Transverse colon (tissue), 4 donors: ENCODE results near the gene INSL4. TPM values are rescaled to one million over a fixed set of nuclear protein-coding genes. Genes with fewer than 3 reads are reported as not detected.

ENCODE experiments used
- DNase-seq: peaks from one replicate; pipeline ENCODE4 v3.0.0-alpha.2; 2019
- H3K27ac ChIP-seq, 4 donors: fragments of 200-600 bp; sonication (generic); 2 replicates each; pipeline ENCODE4 v1.5.1; 2016 to 2018; ENCODE audit warnings: inconsistent platforms in 4 of 4
- H3K27me3 ChIP-seq: fragments of 200-600 bp; sonication (generic); 2 replicates; pipeline ENCODE4 v1.5.1; 2017; ENCODE audit warnings: inconsistent platforms
- H3K36me3 ChIP-seq, 4 donors: fragments of 200-600 bp; sonication (generic); 2 replicates each; pipeline ENCODE4 v1.5.1; 2017 to 2019; ENCODE audit warnings: inconsistent platforms in 4 of 4
- H3K4me1 ChIP-seq, 4 donors: fragments of 200-600 bp; sonication (generic); 2 replicates each; pipeline ENCODE4 v1.5.1; 2017 to 2020; ENCODE audit warnings: inconsistent platforms in 4 of 4
- H3K4me3 ChIP-seq, 4 donors: fragments of 200-600 bp; sonication (generic); 1 replicate in 1 of 4; 2 replicates in 3 of 4; pipeline versions ENCODE4 v1.5.1 to v1.6.1; 2017 to 2019; ENCODE audit warnings: inconsistent platforms in 4 of 4
- H3K9me3 ChIP-seq, 2 donors: fragments of 200-600 bp; sonication (generic); 2 replicates each; pipeline ENCODE4 v1.5.1; 2017 to 2019; ENCODE audit warnings: inconsistent platforms in 2 of 2
- EP300 ChIP-seq: sonication (generic); formaldehyde crosslinking; IDR thresholded peaks from one replicate; pipeline ENCODE4 v1.6.1; 2017; ENCODE audit warnings: antibody characterized with exemption, low read depth
- POLR2A ChIP-seq: fragments of 450-650 bp; IDR thresholded peaks from one replicate; pipeline ENCODE4 v1.6.1; 2016; ENCODE audit warnings: antibody characterized with exemption, mild to moderate bottlenecking, moderate library complexity
- POLR2AphosphoS5 ChIP-seq, 3 donors: sonication (generic); formaldehyde crosslinking; IDR thresholded peaks; one replicate each; pipeline ENCODE4 v1.6.1; 2016; ENCODE audit warnings: antibody characterized with exemption in 3 of 3
- WGBS, 2 donors: methylation state at CpG; one replicate each; pipeline ENCODE4 v1.1.5; 2018; ENCODE audit warnings: low coverage in 1 of 2; 5-methylcytosine and 5-hydroxymethylcytosine counted together
- in situ Hi-C, 4 donors: fragments of 200-750 bp; cut with MboI; loops; one replicate each; pipeline versions ENCODE4 v1.15.0 to v1.15.1; 2017; ENCODE audit warnings: low sequenced_read_pairs in 3 of 4, low pct_ligation_motif_present in 1 of 4, low pct_unique_long_range_greater_than_20kb in 1 of 4
- intact Hi-C: fragments of 100-400 bp; cut with DNase I; formaldehyde crosslinking; loops from one replicate; pipeline ENCODE4 v1.15.1; 2023; ENCODE audit warnings: low total_unique reads
- total RNA-seq, 4 donors: library from RNA; depleted of rRNA; stranded (reverse); fragments of >200 nt; gene quantifications; one replicate each; pipeline ENCODE4 v1.1.0, GENCODE V29; 2016
- TF ChIP-seq, protein P1 (sequence below), 5 experiments: fragments of 200-600 bp in 3 of 5; fragments of 450-650 bp in 2 of 5; sonication (generic) in 3 of 5; IDR thresholded peaks; 1 replicate in 2 of 5; 2 replicates in 3 of 5; pipeline ENCODE4 v1.5.1; 2016 to 2017; ENCODE audit warnings: antibody characterized with exemption in 5 of 5, inconsistent platforms in 3 of 5, mild to moderate bottlenecking in 2 of 5, moderate library complexity in 1 of 5

Gene INSL4
- total RNA-seq, 4 donors from 2014 or later, result not detected

DNA sequence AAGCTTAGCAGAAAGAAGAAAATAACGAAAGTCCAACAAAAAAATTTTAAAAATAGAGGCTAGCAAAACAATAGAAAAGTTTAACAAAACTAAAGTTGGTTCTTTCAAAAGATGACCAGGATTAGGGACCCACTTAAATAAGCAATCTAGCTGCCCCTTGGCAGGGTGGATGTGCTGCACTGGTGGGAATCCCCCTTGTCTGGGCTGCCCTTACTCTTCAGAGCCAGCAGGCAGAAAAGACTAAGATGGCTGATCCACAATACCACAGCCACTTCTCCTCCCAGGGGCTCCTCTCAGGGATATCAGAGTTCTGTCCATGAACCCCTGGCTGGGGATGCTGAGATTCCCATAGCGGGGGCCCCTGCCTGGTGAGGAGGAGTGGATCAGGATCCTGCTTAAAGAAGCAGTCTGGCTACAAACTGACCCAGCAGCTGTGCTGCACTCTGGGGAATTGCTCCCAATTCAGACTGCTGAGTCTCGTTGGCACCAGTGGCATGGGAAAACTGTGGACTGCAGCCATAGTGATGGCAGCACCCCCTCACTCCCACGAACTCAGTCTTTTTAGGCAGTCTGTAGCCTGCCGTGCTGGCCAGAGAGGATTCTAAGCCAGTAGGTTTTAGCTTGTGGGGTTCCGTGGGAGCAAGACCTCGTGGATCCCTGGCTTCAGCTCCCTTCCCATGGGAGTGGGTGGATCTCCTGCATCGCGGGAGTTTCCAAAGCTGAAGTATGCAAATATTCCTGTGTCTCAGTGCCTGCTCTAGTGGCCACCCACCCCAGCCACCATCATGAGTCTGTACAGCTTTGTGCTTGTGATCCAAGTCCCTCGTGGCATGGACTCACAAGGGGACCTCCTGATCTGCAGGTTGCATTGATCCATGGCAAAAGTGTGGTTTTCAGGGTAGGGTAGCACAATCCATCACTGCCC, 42.9 kb upstream of the INSL4 start:
- 68 to 83% methylated on average over 2 to 10 of the region's 10 CpGs for WGBS, 2 donors
- no peak for DNase-seq
- intact Hi-C loops, result no loop called here
- TF ChIP-seq EP300, result no peak
- no peak for TF ChIP-seq POLR2A
- no peak for TF ChIP-seq POLR2AphosphoS5 (IDR thresholded peaks at IDR 0.05)
- TF ChIP-seq, protein P1, sequence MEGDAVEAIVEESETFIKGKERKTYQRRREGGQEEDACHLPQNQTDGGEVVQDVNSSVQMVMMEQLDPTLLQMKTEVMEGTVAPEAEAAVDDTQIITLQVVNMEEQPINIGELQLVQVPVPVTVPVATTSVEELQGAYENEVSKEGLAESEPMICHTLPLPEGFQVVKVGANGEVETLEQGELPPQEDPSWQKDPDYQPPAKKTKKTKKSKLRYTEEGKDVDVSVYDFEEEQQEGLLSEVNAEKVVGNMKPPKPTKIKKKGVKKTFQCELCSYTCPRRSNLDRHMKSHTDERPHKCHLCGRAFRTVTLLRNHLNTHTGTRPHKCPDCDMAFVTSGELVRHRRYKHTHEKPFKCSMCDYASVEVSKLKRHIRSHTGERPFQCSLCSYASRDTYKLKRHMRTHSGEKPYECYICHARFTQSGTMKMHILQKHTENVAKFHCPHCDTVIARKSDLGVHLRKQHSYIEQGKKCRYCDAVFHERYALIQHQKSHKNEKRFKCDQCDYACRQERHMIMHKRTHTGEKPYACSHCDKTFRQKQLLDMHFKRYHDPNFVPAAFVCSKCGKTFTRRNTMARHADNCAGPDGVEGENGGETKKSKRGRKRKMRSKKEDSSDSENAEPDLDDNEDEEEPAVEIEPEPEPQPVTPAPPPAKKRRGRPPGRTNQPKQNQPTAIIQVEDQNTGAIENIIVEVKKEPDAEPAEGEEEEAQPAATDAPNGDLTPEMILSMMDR (IDR thresholded peaks at IDR 0.05), result no peak
- in situ Hi-C loops, result loop anchor here (10.0 to 25.0 kb wide), 7 partner anchors 99 to 426 kb away; partner anchors contain the start of gene PLGRKT (in 1 of the 4)
- Histone ChIP-seq H3K27ac (no peak overlapping the region), H3K4me3 (no peak overlapping the region), H3K4me1 (no peaks in the 10 kb centered on the region), H3K27me3 (no peaks in the 10 kb centered on the region), H3K9me3 (no peaks in the 10 kb centered on the region), H3K36me3 (no peaks in the 10 kb centered on the region)

DNA sequence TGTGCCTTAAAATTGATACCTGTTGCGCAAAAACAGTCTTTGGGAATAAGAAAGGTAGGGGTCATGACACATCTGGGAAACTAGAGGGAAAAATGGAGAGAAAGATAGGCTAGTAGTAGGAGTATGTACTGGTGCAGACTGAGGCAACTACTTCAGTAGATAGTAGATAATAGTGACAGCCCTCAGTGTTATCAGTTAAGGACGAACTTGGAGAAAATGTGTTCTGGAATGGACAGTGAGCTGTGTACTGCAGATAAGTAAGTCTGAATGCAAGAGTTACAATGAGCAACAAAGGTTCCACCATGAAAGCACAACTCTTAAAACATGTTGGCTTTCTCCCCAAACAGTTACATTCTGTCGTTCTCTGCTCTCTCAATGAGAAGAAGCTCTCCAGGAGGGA, 39.2 kb upstream of the INSL4 start:
- no peaks in the 10 kb centered on the region for H3K36me3 ChIP-seq
- H3K27me3 ChIP-seq, result no peaks in the 10 kb centered on the region
- H3K4me1 ChIP-seq, result no peaks in the 10 kb centered on the region
- DNase-seq, result no peak
- 82 to 91% methylated on average over 3 of the region's 3 CpGs for WGBS, 2 donors
- TF ChIP-seq EP300 (no peak), POLR2A (no peak), POLR2AphosphoS5 (IDR thresholded peaks at IDR 0.05) (no peak)
- TF ChIP-seq, protein P1 (IDR thresholded peaks at IDR 0.05), result no peak
- in situ Hi-C loops, result loop anchor here in 2 of 4 donors (10.0 to 25.0 kb wide), 6 partner anchors 95 to 430 kb away; partner anchors contain the start of gene PLGRKT (in 1 of the 2)
- H3K4me3 ChIP-seq, result no peak overlapping the region
- no peak overlapping the region for H3K27ac ChIP-seq
- H3K9me3 ChIP-seq, result no peaks in the 10 kb centered on the region
- intact Hi-C loops, result no loop called here

DNA sequence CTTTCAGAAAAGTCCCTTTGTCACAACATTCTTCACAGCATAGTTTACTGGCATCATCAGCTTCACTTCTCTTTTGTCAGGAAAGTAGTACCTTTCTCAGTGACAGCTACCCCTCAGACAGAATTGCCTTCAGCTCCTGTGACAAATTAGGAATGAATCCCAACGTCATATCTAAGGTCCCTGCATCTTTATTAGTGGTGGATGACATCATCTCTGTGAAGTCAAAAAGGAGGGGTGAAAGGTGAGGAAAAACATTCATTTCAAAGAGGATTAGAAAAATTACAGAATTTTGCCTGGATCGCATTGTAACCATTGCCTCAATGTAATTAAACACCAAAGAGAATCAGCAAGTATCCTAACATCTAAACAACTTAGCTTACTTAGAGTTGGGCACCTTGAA, 37.9 kb upstream of the INSL4 start:
- no peak overlapping the region for H3K4me3 ChIP-seq
- no peaks in the 10 kb centered on the region for H3K36me3 ChIP-seq
- 48 to 53% methylated on average over 2 of the region's 2 CpGs for WGBS, 2 donors
- H3K4me1 ChIP-seq, result no peaks in the 10 kb centered on the region
- intact Hi-C loops (no loop called here), in situ Hi-C loops (loop anchor here in 2 of 4 donors (10.0 to 25.0 kb wide), 6 partner anchors 94 to 431 kb away; partner anchors contain the start of gene PLGRKT (in 1 of the 2))
- no peak for DNase-seq
- no peaks in the 10 kb centered on the region for H3K9me3 ChIP-seq
- no peak overlapping the region for H3K27ac ChIP-seq
- TF ChIP-seq, protein P1 (IDR thresholded peaks at IDR 0.05), result no peak
- TF ChIP-seq POLR2AphosphoS5 (IDR thresholded peaks at IDR 0.05) (no peak), EP300 (no peak), POLR2A (no peak)
- H3K27me3 ChIP-seq, result peaks cover 6% of the 10 kb centered on the region

DNA sequence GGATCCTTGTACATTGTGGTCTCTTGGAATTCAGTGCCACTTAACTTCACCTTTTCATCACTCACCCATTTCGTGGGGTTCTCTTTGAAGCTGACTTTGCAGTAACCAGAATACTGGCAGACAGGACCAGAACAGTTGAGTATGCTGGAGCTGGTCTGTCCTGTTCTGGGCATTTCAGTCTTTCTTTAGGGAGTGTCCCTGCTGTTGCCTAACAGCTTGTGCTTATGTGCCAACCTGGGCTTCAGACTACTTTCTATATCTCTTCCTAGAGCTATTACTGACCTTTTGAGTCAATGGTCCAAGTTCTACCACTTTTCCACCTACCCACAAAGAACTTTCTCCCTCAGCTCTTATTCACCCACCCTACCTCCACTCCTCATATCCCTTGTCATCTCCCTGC, 35.8 kb upstream of the INSL4 start:
- Histone ChIP-seq H3K4me3 (no peak overlapping the region), H3K9me3 (no peaks in the 10 kb centered on the region), H3K27ac (no peak overlapping the region), H3K36me3 (no peaks in the 10 kb centered on the region), H3K27me3 (peaks cover 6% of the 10 kb centered on the region), H3K4me1 (no peaks in the 10 kb centered on the region)
- no peak for TF ChIP-seq EP300
- no peak for TF ChIP-seq POLR2AphosphoS5 (IDR thresholded peaks at IDR 0.05)
- TF ChIP-seq, protein P1 (IDR thresholded peaks at IDR 0.05), result no peak
- in situ Hi-C loops (loop anchor here in 2 of 4 donors (10.0 to 25.0 kb wide), 6 partner anchors 92 to 433 kb away; partner anchors contain the start of gene PLGRKT (in 1 of the 2)), intact Hi-C loops (no loop called here)
- no peak for DNase-seq
- WGBS, 2 donors, result 68% methylated on average over 1 of the region's 1 CpG; no CpG with 5 or more reads in 1 of the 2 donors
